CD4-positive, alpha-beta T cell treated with Interleukin-21 for 1 hour (primary cell): ENCODE measurements around the gene INO80C.

ENCODE experiments used
- DNase-seq: peaks from one replicate; pipeline ENCODE4 v3.0.0-alpha.2; 2020

Gene INO80C

DNA sequence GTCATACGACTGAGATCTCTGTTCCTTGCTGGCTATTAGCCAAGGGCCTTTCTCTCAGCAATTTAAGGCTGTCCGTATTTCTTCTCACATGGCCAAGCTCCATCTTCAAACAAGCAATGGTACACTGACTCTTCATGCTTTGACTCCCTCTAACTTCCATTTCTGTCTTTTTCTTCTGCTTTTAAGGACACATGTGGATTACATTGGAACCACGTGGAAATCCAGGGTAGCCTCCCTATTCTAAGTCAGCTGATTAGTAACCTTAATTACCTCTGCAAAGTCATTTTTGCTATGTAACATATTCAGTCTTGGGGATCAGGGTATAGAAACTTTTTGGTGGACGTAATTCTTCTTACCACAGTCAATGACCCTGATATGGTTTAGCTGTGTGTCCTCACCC, 79.2 kb downstream of the INO80C start:
- no peak for DNase-seq
